GM19463 (cell line): Measurements from ENCODE around the gene DOCK1.

Source experiments
- ATAC-seq: cut with Tn5 transposase; IDR thresholded peaks from one replicate; pipeline ENCODE4 v1.9.1; 2021; ENCODE audit warnings: mild to moderate bottlenecking, moderate library complexity; ENCODE audit not compliant: unreplicated experiment

The DOCK1 gene

DNA sequence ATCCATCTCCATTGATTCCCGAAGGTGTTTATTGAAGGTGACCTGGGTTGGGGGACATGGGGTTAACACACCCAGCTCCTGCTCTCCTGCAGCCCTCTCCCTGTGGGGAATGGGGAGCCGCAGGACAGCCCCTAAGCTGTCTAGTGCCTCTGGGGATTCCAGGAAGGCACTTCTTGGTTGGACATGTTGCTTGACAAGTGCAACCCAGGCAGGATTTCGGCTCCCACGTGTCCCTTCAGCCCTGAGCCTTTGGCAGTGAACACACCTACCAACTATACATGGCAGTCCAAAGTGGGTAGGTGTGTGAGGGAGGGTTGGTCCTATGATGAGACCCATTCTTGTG is 43.9 kb downstream of the DOCK1 start:
- no peak for ATAC-seq

- no peak for ATAC-seq
Observed at GRCh38 chr10:126950401-126951105, 45.3 kb downstream of the DOCK1 start.

- no peak for ATAC-seq
Observed at GRCh38 chr10:126953886-126954285, 48.7 kb downstream of the DOCK1 start.

GRCh38 chr10:126955396-126955795 is 50.2 kb downstream of the DOCK1 start:
- ATAC-seq: no peak

- ATAC-seq: no peak
Observed at GRCh38 chr10:126955934-126956711, 50.9 kb downstream of the DOCK1 start.

GRCh38 chr10:126956712-126957108 is 51.5 kb downstream of the DOCK1 start:
- no peak for ATAC-seq

- no peak for ATAC-seq
Observed at GRCh38 chr10:126957111-126957510, 51.9 kb downstream of the DOCK1 start.

- ATAC-seq: no peak
Observed at GRCh38 chr10:126959431-126959830, 54.2 kb downstream of the DOCK1 start.

DNA sequence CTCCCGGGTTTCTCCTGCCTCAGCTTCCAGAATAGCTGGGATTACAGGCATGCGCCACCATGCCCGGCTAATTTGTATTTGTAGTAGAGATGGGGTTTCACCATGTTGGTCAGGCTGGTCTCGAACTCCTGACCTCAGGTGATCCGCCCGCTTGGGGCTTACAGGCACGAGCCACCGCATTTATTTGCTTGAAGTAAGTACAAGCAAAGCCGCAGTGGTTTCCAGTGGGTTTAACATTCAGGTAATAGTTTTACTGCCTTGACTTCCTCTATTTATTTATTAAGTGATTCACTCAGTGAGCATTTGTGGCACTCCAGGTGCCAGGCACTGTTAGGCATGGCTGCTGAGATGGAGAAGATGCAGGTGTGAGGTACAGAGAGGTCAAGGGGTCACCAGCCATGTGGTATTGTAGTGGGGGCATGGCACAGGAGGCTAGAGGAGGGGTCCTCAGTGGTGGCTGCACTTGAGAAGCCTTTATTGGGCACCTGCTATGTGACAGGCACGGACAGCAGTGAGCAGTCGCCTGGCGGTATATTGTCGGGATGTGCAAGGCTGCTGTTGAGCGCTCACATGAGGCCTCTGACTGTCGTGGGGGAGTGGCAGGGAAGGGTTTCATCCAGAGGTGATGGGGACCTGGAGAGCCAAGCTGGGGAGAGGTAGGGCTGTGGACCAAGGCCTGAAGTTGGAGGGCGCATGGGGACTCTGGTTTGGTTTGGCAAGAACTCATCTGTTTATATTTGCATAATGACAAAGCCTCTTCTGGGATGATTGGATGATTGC is 54.9 kb downstream of the DOCK1 start:
- ATAC-seq: no peak

DNA sequence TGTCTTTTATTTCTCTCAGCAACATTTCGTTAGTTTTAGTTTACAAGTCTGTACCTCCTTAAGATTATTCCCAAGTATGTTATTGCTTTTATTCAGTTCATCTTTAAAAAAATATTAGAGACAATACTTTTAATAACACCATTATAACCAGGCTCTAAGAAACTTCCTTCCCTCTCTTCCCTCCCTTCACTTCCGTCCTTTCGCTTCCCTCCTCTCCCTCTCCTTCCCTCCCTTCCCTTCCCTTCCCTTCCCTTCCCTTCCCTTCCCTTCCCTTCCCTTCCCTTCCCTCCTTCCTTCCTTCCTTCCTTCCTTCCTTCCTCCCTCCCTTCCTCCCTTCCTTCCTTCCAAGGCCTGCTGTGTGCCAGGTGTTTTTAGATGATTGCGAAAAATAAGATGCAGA is 58.1 kb downstream of the DOCK1 start:
- no peak for ATAC-seq

GRCh38 chr10:126964190-126964589 is 59.0 kb downstream of the DOCK1 start:
- ATAC-seq: no peak

DNA sequence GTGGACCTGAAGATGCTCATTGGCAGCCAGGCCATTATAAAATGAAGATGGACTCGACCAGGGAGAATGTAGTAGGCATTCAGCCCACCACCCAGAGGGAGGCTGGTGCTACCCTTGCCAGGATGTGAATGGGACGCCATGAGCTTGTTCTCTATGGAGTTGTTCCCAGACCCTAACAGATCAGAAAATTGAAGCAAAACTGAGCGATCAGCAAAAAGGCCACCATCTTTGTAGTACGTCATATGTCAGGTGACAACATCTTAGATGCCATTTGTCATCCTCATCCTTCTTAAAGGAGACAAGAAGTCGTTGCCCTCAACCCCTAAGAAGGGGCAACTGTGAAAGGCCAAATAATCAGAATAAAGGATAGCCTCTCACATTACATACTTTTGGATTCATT is 61.7 kb downstream of the DOCK1 start:
- ATAC-seq: no peak

- no peak for ATAC-seq
Observed at GRCh38 chr10:126969310-126969709, 64.1 kb downstream of the DOCK1 start.

GRCh38 chr10:126972635-126973414 is 67.6 kb downstream of the DOCK1 start:
- no peak for ATAC-seq

- ATAC-seq: no peak
Observed at GRCh38 chr10:126975221-126975620, 70.0 kb downstream of the DOCK1 start.

- no peak for ATAC-seq
Observed at GRCh38 chr10:126977216-126977615, 72.0 kb downstream of the DOCK1 start.

GRCh38 chr10:126979311-126979710 is 74.1 kb downstream of the DOCK1 start:
- ATAC-seq: no peak

DNA sequence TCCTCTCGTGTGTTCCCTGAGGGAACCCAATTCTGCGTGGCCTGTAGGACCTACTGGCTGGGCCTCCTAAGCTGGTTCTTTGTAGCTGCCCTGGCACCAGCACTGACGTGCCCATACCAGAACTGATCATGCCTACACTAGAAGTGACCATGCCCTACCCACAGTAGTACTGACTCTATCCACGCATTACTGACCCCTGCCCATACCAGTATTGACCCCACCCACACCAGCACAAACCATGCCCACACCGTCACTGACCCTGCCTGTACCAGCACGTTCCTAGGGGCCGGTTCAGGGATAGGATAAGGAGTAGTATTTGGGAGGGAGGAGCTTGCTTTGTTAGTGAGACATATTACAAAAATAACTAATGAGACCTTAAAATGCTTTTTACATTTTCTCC is 88.0 kb downstream of the DOCK1 start:
- no peak for ATAC-seq

- no peak for ATAC-seq
Observed at GRCh38 chr10:126997801-126998590, 92.8 kb downstream of the DOCK1 start.

GRCh38 chr10:127000598-127000997 is 95.4 kb downstream of the DOCK1 start:
- ATAC-seq: no peak
